Amniotic stem cell (primary cell): ENCODE data around the gene URM1.

Experiments used
- DNase-seq: peaks from one replicate; lab custom pipeline; 2025; lab: John Stamatoyannopoulos, UW

Gene URM1

DNA sequence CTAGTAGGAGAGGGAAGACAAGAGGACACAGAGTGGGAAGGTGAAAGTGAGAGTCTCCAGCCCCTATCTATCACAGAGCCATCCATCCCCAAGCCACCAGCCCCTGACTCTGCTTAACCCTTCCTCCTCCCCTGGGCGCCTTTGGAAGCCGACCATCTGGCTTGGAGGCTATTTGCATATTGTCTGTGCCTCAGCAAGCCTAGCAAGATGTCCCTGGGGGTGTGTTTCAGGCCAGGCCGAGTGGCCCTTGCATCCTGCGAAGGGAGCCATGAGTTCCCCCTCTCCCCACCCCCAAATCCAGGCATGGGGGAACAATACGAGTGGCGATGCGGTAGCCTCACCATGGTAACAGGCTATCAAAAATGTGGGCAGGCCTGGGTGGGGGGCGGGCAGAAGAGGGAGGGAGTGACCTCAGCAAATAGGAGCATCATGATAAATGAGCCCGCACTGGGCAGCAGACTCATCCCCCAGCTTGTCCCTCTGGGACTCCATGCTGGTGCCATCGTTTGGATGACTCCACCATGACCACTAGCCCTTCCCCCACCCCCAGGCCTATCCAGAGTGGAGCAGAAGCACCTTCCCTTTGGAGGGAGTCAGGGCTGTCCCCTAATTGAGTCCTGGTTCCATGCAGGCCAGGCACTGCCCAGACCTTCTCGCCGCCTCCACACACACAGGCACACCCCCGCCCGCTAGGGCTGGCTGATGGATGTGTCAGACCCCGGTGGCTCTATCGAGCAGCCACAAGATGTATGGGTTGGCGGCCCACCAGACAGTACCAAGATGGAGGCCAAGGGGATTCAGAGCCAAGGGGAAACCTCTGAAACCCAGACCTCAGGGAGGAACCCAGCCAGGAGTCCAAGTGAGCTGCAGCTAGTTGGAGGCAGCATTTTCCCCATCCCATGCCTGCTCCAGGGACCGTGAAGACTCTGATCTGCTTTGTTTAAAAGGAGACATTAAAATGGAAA, 14.6 kb downstream of the URM1 start:
- no peak for DNase-seq

DNA sequence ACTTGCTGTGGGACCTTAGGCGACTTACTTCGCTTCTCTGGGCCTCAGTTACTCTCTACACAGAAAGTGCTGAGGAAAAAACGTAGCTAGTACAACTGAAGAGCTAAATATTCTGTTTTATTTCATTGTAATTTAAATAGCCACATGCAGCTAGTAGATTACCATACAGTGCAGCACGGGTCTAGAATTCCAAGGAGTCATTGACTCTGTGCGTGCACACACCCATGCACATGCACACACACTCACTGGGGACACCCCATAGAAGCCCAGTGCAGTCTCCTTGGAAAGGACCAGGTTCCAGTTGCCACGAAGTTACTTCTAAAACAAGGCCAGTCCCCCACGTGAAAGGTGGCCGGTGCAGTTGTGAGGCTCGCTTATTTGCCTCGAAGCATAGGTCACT, 17.0 kb downstream of the URM1 start:
- no peak for DNase-seq

DNA sequence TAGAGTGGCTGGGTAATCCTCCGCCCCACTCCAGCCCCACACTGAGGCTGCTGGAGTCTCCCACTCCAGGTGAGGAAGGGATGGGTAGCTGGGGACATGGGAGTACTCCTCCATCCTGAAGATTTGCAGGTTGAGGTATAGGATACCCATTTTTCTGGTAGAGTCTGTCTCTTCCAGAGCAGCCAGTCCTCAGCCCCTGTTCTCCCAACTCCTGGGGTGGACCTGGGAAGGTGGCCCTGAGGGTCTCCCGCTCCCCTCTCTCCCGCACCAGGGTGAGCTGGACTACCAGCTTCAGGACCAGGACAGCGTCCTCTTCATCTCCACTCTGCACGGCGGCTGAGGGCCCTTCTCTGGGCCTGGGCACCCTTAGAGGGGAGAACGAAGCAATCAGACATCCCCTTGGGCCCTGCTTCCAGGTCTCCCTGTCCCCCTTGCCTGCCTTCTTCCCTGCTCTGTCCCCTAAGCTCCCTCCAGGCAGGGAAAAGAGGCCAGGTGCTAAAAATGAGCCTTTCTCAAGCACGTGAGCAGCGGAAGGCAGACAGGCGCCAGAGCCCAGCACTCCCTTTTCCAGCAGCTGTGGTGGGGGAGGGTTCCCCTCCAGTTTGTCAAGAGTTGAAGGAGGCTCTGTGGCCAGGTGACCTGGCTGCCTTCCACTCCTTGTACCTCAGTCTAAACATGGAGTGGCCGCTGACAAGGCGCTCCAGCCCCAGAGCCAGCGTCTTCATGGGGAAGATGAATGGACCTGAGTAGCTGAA, 18.4 kb downstream of the URM1 start:
- DNase-seq: no peak

DNA sequence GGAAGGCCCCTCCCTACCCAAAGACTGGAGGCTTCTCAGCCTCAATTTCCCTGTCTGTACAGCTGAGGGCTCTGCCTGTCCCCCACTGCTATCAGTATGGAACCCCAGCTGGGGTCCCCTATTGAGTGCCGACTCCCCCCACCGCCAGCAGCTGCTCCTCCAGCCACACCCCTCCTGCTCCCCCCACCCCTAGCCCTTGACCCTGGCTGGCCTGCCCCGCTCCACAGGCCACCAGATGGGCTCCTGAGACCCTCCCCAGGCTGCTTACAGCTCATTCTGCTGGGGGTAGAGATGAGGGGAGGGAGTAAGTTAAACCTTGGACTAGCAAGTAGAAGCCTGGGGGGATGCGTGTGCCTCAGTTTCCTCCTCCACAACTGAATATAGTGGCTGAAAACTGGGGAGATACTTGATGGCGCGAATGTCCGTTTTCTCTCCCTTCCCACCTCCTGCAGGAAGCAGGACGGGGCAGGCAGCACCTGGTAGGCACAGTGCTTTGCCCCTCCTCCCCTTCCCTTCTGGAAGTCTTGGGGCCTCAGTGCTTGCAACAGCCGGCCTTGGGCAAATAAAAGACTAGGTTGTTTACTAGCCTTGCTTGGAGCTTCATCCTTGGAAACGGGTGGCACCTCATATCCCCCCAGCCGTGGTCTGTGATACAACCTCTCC, 19.1 kb downstream of the URM1 start:
- no peak for DNase-seq

DNA sequence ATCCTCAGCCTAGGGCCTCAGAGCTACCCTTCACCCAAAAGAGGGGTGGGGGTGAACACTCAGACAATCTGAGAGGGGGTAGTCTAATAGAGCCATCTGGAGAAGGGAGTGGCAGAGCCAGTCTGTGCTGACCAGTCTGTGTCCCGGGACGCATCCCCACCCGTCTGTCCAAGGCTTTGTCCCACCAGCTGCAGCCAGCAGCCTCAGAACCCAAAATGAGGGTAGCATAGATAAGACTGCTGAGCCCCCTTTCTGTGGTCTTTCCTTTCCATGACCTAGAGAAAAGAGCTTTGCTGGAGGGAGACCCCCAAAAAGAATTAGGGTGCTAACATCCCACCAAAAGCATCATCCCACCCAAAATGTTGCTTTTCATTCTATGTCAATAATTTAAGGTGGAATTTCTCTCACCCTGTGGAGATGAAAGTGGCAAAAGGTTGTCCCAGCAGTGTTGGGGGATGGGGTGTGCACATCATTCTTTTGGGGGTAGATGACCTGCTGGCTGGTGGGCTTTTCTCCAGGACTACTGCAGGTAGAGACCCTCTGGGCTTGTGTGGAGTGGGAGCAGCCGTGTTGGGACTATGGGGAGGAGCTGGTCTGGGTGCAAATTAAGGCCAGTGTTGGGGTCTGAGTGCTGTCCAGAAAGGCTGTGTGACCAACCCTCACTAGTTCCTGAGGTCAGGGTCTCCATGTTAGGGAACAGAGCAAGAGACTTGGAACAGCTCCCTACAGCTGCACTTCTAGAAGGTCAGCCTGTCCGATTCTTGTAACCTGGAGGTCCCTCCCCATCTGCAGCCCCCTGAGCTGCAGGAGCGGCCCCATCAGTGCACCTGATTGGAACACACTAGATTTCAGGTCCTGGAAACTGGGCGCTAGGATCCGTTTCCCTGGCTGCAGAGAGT, 19.9 kb downstream of the URM1 start:
- DNase-seq: no peak

DNA sequence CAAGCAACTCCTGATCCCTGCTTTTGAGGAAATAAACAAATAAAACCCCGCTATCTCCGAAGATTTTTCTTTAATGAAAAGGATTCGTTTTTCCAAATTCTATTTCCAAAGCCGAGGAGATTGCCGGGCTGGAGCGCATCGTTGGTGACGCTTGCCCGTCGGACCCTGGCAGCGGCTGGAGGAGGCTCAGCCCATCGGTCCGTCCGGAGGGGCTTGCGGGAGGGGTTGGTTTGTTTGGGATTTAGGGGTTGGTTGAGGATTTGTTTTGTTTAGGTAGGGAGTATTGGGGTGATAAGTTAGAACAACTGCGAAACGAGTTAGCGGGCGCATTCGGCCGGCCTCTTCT, 20.8 kb downstream of the URM1 start:
- no peak for DNase-seq

DNA sequence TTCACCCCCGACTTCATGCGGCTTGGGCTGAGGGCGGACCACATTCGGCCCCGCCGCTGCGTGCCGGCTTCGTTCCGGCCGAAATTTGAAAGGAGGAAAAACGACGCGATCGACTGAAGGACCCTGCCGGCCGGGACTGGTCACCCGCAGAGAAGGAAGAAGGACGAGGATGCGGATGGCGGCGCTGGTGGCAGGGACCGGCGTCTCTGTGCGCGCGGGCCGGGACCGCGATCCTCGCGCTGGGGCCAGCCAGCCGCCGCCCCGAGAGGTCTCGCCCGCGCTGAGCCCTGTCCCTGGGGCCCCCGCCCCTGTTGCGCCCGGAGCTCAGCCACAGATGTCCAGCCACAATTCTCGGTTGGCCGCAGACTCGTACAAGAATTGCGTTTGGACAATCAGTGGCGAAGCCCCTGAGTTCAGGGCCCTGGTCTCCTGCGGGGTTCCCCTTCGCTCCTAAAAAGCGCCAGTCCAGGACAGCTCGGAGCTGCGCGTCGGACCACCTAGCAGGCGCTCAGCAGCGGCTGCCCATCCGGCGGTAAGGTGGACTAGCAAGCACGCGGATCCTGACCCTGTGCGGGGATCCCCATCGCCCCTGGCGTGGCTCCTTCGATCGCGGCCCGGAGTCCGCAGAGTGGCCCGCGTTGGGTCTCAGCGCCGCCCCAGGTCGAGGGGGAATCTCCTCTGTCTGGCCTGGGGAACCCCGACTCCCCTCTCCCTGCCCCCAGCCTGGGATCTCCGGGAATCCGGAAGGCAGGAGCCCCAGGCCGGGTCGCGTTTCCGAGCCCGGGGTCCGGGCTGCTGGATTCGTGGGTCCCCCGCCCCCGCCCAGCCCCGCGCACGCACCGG, 21.3 kb downstream of the URM1 start:
- DNase-seq: no peak

DNA sequence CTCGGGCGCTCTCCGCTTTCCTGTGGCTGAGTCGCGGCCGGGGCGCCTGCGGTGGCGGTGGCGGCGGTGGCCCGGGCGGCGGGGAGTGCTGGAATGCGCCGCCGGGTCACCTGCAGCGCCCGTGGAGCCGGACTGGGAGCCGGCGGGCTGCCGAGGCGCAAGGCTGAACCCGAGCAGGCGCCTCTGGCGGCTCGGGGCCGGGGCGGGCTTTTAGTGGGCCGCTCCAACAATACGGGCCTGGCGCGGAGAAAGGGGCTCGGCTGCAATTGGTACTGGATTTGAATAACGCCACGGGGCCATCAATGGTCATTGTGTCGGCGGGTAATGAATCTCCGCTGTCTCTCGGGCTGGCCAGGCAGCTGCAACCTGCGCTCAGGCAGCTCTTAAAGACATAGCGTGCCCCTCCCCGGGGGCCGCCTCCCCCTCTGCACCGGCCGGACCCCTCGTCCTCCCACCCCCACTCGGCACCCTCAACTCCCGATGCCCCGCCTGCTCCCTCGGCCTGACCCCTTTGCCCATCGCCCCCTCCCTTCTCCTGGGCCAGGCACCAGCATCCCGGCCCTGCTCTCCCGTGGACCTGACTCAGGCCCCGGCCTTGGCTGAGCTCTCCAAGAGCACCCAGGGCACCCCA, 22.1 kb downstream of the URM1 start:
- DNase-seq: no peak

DNA sequence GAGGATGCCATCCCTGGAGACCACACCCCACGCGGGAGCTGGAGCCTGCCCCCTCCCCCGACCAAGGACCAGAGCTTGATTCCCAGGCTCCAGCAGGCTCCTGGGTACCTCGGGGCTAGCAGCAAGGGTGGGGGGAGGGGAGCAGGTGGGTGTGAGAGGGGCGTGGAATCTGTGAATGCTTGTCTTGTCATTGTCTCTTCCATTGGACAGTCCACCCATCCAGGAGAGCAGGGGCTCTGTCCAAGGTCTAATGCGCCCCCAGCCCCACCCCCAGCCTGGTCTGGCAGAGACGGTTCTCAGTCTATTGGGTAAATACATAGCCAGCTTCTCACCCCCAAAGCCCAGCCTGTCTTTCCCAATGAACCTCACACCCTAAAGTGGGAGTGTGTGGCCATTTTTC, 22.8 kb downstream of the URM1 start:
- no peak for DNase-seq

DNA sequence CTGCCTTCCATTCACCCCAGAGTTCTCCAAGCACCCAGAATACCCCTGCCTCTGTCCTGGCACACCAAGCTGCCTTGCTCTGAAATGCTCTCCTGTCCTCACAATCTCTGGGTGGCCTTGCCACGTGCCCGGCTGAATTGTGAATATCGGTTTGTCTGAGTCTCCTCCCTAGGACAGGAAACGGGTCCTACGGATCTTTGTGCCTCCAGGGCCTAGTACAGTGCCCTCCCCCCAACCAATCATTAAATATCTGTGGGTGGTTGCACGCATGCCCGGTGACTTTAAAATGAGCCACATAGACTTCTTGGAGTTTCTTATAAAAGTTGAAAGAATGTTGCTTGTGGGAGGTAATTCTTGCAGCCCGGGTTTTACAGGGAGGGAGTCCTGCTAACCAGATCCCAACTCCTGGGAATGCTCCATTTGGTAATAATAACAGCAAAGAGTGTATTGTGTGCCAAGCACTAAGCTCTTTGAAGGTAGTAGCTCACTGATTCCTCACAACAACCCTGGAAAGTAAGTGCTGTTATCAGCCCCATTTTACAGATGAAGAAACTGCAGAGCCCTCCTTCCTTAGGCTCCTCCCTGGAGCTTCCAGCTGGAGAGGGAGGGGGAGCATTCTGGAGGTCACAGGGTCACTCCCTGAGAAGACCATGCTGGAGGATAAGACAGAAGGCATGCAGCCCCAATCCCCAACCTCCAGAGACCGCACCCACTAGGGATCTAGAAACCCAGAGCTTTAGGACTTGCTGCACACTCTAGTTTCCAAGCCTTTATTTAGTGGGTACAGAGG, 23.4 kb downstream of the URM1 start:
- no peak for DNase-seq

DNA sequence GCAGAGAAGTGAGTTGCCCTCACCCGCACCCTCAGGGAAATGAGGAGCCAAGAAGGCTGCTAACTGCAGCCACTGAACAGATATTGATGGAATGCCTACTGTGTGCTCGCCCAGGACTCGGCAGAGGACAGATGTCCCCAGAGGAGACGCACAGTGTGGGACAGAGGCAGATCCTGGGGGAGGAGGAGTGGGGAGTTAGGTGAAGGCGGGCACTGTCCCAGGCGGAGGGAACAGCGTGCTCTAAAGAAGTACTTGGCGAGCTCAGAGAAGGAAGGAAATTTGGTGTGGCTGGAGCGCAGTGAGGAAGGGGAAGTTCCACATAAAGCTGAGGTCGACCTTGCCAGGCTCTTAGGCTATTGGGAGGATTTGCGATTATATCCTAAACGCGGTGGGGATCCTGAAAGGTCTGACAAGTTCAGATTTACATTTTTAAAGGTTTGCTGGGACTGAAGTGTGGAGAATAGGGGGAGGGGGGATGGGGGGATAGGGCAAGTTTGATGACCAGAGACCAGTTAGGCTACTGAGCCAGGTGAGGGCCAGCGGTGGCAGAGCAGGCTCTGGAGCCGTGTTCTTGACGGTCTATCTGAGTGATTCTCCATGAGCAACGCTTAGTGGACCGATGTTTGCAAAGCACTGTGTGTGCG, 25.9 kb downstream of the URM1 start:
- no peak for DNase-seq

DNA sequence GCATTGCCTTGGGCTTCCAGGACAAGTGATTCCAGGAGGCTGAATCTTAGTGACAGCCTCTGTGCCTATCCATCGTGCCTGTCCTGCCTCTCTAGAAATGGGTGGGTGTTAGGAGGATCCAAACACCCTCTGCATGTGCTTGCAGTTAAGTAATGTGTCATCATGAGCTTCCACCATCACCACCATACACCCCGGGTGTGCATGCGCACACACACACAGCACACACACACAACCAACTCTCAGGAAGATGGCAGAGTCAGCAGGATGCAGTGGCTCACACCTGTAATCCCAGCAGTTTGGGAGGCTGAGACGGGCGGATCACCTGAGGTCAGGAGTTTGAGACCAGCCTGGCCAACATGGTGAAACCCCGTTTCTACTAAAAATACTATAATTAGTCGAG, 26.7 kb downstream of the URM1 start:
- DNase-seq: no peak

DNA sequence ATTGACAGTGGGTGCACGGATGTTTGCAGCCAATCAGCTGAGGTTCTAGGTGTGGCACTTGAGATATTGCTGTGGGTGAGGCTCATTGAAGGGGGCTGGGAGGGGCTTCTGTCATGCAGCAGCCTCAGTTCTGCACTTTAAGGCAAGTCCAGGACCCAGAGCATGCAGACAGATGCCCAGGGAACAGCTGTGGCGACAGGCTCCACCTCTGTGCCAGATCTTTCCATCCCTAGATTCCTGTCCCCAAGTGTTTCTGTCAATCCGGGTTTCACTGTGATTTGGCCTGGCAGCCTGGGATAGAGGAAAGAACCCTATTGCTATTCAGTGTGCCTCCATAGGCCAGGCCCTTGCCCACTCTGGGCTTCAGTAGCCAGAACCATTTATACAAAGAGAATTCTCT, 28.7 kb downstream of the URM1 start:
- no peak for DNase-seq

DNA sequence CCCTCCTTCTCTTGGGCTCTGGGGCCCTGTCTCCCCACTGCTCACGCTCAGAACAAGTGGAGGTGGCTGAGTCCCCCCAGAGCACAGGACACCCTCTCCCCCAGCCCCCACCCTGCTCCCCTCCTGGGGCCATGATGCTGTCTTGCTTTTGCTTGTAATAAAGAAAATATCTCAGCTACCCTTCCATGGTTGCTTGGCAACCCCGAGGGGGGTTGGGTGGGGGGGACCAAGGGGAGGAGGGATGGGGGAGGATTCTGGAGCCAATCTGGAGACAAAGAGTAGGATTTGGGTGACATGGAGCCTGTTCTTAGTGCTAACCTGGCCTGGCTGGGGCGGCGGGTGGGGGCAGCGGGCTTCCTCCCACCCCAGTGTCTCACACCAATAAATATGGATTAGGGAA, 33.4 kb downstream of the URM1 start:
- DNase-seq: no peak

DNA sequence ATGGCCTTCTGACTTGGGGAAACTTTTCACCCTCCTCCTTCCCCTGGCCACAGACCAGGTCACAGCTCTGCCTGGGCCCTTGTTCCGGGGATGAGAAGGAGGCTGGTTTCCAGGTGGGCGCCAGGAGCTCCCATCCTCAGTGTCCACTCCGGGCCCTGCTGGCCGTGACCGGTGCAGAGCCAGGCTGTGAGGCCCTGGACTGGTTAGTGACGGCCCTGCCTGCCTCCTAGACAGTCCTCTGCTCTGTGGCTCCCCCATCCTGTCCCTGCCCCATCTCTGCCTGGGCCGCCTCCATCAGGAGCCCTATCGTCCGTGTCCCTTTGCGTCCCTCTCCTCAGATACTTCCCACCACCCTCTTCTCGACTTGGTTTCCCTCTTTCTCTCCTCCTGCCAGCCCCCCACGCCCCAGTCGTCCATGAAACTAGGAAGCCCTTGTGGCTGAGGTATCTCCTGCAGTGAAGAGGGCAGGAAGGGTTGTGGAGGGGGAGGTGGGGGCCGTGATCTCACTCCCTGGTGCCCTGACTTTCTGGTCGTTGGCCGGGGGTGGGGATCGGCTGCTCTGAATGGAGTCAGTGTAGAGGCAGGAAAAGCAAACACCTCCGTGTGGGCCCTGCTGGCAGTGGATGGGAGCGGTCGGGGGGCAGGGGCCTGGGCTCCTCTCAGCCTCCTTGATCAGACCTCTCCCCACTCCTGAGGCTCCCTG, 34.1 kb downstream of the URM1 start:
- DNase-seq: no peak

DNA sequence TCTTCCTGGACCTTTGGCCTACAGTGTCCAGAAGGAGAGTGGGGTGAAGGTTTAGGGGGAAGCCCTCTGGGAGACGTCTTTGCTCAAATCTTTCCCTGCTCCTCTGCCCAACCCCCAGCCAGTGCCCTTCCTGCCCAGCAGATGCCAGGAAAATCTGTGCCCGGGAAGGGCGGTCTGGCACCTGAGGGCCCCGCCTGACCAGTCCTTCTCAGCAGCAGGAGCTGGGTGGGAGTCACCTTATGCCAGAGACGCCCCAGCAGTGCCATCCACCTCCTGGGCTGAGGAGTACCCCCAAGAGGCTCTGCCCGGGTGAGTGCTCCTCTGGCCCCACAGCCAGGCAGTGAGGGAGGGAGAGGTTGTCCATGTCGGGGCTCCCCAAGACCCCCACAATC, 34.6 kb downstream of the URM1 start:
- no peak for DNase-seq

DNA sequence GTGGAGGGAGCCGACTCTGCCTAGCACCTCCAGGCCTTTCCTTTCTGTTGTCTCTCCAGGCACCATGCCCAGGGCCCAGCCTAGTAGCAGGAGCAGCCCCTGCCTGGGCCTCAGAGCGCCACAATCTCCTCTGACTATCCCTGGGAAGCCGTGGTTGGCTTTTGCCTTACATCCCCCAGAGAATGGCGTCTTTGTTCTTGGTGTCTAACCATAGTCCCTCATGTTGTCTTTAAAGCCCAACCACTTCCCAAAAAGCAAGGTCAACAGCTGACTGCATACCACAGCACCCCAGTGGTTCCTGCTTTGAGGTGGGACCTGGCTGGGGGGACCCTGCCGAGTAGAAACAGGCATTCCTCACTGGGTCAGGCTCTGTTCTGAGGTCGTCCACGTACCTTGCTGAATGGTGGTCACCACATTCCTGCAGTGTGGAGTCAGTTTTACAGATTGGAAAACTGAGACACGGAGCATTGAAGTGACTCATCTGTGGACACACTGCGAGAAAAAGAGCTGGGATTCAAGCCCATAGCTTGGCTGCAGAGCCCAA, 35.7 kb downstream of the URM1 start:
- no peak for DNase-seq

DNA sequence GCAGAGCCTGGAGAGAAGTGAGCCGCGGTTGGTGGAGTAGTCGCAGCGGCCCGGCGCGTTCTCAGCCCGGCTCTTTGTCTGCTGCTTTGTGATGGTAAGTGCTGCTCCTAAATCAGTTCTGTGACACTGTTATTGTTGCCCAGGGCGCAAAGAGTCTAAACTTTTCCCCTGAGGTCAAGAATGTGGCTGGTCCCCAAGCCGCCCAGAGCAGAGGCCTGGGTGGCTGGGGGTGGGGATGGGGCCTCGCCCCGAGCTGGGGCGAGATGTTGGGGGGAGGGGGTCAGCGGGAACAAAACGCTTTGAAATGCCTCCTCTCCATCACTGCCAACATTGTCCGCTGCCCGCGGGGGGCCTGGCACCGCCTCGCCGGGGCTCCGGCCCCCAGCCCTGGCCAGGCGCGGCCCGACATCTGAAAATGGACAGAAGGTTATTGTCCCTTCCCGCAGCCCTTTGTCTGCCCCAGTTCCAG, 37.8 kb downstream of the URM1 start:
- no peak for DNase-seq
